NCI-H526 treated with DMSO at 0.1 percent for 48 hours (cell line): ENCODE data around the gene SYT9.

Experiments
- DNase-seq: peaks from one replicate; lab custom pipeline; 2025; lab: John Stamatoyannopoulos, UW

Gene SYT9

GRCh38 chr11:7251836-7252682, at the start of gene SYT9:
Gene SYT9, plus strand, starts transcription at chr11:7251904. Its CDS starts 283 bp downstream, at chr11:7252187.
- DNase-seq: peak; percentile 18

GRCh38 chr11:7202412-7202811, 49.3 kb upstream of the SYT9 start:
- DNase-seq: no peak

GRCh38 chr11:7204778-7205177, 46.9 kb upstream of the SYT9 start:
- no peak for DNase-seq

DNA sequence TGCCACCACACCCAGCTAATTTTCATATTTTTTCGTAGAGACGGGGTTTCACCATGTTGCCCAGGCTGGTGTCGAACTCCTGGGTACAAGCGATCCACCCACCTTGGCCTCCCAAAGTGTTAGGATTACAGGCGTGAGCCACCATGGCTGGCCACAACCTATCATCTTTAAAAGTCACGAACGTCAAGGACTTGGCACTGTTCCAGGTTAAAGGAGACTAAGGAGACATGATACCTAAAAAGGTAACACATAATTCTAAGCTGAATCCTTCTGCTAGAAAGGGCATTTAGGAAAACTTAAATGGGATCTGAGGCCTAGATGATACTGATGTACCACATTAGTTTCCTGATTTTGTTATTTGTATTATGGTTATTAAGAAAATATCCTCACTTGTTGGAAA, 43.3 kb upstream of the SYT9 start:
- DNase-seq: no peak

DNA sequence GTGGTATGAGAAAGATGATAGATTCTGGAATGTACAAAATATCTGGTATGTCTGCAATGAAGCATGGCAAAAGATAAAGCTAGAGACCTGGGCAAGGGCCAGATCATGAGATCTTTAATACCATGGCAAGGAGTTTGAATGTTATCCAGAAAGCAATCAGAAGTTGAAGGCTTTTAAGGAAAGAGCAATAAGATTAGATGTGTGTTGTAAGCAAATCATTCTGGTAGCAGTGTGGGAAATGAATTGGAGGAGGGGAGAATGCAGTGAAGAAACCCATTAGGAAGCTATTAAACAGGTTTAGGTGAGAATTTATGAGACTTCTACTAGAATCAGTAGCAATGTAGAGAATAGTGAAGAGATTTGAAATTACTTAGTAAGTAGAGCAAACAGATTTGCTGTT, 32.2 kb upstream of the SYT9 start:
- no peak for DNase-seq

DNA sequence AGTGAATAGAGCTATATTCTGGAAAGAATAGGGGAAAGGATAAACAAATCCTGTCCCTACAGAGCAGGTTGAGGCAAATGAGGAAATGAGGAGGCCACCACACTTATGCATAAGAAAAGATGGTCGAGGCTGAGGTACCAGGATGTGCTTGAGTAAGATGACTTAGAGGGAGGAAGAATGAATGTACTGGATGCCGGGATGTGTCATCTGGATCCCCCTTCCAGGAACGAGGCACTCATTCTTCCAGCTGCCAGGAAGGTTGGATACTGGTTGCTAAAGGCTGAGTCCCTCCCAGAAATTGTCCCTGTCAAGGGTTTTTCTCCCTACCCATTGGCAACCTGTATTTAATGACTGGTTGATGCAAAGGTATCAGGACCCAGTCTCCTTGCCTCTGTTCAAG, 31.1 kb upstream of the SYT9 start:
- DNase-seq: no peak

DNA sequence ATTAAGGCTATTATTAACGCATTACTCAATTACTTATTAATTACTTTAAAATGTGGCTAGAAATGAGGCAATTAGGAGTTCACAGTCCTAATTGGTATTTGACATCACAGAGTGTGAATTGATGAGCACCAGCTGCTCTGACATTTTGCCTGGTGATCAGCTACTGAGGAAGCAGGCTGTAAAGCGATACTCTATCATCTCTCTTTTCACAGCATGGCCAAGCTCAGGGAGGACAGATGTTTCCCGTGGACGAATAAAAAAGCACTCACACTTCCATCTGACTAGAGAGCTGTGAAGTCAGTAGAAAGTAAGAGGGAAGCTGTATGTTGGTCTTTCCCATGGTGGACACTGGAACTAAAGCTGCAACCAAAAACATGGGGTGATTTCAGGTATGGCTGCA, 29.1 kb upstream of the SYT9 start:
- DNase-seq: no peak

DNA sequence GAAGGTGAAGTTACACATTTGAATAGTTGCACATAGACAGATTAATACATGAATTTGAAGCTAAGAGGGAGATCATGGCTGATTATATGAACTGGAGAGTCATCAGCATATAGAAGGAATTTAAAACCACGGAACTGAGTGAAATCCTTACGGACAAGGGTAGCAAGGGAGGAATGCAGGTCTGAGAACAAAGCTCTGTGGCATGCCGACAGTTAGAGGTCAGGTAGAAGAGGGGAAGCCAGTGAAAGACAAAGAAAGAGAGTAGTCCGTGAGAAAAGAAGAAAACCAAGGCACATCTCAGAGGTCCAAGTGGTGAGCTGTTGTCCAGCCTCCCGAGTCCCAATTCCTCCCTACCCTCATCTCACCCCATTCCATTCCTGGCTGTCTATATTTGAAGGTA, 11.8 kb upstream of the SYT9 start:
- no peak for DNase-seq

- DNase-seq: no peak
These were observed 6.4 kb upstream of the SYT9 start for GRCh38 chr11:7245341-7245740.

GRCh38 chr11:7246179-7246578, 5.5 kb upstream of the SYT9 start:
- DNase-seq: no peak

DNA sequence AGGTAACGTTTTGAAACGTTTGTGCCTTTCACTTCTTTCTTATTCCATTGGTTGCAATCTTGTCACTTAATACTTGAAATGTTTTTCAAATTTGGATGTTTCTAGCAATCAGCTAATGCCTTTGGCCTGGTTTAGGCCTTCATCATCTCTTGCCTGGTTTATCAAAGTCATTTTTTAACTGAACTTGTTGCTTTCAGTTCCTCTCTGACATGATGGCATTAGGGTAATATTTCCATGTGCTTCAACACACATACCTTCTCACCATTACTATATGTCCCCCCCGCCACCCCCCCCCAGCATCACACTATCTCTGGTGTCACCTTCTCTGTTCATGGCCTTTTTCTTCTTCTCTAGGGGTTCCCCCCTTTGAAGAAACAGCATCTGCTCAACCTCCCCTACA, 1.5 kb upstream of the SYT9 start:
- no peak for DNase-seq

DNA sequence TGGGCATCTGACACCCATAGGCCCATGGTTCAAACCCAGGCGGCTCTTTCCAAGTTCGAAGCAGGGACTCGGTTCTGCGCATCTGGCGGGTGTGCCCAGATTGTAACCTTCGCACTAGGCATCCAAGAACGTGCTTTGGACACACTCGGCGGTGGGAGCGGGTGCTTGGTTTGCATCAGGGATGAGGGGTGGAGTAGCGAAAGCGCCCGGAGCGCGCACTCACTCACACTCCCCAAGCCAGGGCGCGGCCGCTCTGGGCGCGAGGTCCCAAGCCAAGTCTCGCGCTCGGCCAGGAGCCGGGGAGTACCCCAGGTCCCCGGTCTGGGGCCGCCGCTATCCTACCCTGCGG, 243 bp upstream of the SYT9 start:
- DNase-seq: no peak

- DNase-seq: no peak
These were observed 1.0 kb downstream of the SYT9 start for GRCh38 chr11:7252683-7253213.

- DNase-seq: no peak
These were observed 2.1 kb downstream of the SYT9 start for GRCh38 chr11:7253800-7254199.

DNA sequence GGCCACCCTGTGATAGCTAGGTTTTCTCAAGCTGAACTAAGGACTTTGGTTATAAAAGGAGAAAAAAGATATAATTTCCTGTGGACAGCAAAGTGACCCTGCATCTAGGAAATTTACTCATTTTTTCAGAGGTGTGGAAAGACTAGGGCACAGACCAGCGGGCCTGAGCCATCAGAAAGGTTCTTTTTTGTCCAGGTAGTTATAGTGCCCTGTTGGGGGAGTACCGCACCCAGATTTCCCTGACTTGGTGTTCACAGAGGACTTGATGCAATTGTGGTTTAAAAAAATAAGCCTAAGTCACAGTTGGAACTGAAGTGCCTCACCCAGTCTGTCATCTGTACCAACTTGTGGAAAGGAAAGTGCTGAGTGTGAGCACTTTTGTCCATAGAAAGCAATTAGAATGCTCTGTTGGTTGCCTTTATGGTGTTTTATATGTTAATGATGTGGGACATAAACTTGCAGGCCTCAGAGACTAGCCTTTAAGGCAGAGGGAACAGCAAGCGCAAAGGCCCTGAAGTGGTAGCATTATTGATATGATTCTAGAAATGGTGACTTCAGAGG, 3.1 kb downstream of the SYT9 start:
- no peak for DNase-seq

- no peak for DNase-seq
These were observed 5.2 kb downstream of the SYT9 start for GRCh38 chr11:7256943-7257342.

DNA sequence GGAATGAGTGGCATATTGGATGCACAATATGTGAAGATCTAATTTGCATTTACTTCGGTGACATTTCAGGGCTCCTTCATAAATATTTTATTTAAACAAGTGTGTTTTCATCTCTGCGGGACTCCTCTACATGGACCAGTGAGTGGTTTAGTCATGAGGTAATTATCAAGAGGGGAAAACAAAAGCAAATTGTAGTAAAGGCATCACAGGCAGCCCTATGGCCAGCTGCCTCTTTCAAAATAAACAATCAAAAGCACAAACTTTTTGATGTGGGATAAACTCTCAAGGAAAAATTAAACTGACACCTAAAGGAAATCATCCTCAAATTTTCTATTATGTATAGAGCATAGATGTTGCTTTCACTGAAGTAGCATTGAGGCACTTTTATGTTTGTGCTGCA, 6.0 kb downstream of the SYT9 start:
- no peak for DNase-seq

GRCh38 chr11:7261578-7261977, 9.9 kb downstream of the SYT9 start:
- DNase-seq: no peak

DNA sequence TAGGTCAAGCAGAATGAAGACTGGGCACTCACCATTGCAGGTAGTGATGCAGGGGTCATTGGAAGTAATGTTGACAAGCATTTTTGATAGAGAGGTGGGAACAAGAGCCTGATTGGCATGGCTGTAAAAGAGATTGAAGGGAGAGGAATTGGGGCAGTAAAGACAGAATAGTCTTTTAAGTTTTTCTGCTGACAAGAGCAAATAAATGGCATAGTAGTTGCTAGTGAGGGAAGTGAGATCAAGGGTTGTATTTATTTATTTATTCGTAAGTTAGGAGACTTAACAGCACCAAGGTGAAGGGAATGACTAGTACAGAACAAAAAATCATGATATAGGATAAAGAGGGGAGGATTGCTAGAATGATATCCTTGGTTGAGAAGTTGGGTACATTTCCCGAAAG, 11.0 kb downstream of the SYT9 start:
- no peak for DNase-seq

GRCh38 chr11:7263842-7264241, 12.1 kb downstream of the SYT9 start:
- no peak for DNase-seq

DNA sequence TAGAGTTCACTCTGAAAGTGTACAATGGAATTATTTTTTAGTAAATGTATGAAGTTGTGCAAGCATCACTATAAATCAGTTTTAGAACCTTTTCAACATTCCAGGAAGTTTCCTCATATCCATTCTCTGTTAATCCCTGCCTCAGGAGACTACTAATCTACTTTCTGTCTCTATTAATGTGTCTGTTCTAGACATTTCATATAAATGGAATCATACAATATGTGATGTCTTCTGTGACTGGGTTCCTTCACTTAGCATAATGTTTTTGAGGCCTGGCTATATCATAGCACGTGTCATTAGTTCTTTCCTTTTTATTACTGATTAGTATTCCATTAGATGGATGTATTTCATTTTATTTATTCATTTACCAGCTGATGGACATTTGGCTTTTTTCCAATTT, 17.1 kb downstream of the SYT9 start:
- no peak for DNase-seq

- DNase-seq: no peak
These were observed 18.6 kb downstream of the SYT9 start for GRCh38 chr11:7270233-7270865.

- no peak for DNase-seq
These were observed 20.7 kb downstream of the SYT9 start for GRCh38 chr11:7272373-7272772.
